Activated T-cell treated with anti-CD3 and anti-CD28 coated beads, Interleukin-2, amount 50 U/mL, for 72 hours (primary cell): ENCODE data around the gene PFKFB2. TPM values are rescaled to one million over a fixed set of nuclear protein-coding genes. Genes with fewer than 3 reads are reported as not detected.
A peak's percentile ranks its signal among the peaks of the same experiment; 100 is the strongest.

Experiments used
- ATAC-seq, 2 donors: fragments of 150-1000 bp; cut with Tn5 transposase; replicated peaks in 1 of 2; 2 replicates each; pipeline ENCODE4 v1.10.0; 2021; ENCODE audit warnings: moderate library complexity in 2 of 2, mild to moderate bottlenecking in 1 of 2
- DNase-seq, 2 donors: peaks; one replicate each; pipeline ENCODE4 v3.0.0; 2021 to 2022; ENCODE audit warnings: mixed read lengths in 1 of 2
- H3K27ac Mint-ChIP-seq: one replicate; pipeline ENCODE4 v1.8.0; 2022; ENCODE audit warnings: mild to moderate bottlenecking, moderate library complexity, mixed read lengths
- H3K27me3 Mint-ChIP-seq: one replicate; pipeline ENCODE4 v1.8.0; 2022; ENCODE audit warnings: low read depth, mixed read lengths
- H3K36me3 Mint-ChIP-seq, 2 donors: one replicate each; pipeline ENCODE4 v1.8.0; 2022; ENCODE audit warnings: mixed read lengths in 2 of 2, mild to moderate bottlenecking in 1 of 2; ENCODE audit not compliant: insufficient read depth in 2 of 2
- H3K4me1 Mint-ChIP-seq: one replicate; pipeline ENCODE4 v1.8.0; 2022; ENCODE audit warnings: low read depth, mixed read lengths
- H3K4me3 Mint-ChIP-seq, 2 donors: one replicate each; pipeline ENCODE4 v1.8.0; 2022; ENCODE audit warnings: mild to moderate bottlenecking in 2 of 2, mixed read lengths in 2 of 2, moderate library complexity in 2 of 2
- H3K9me3 Mint-ChIP-seq, 2 donors: one replicate each; pipeline ENCODE4 v1.8.0; 2022; ENCODE audit warnings: mixed read lengths in 2 of 2
- total RNA-seq, 2 donors: library from RNA; stranded (reverse); gene quantifications; one replicate each; pipeline ENCODE4 v1.2.3, GENCODE V29; 2022

PFKFB2 gene
- total RNA-seq, 2 donors from 2014 or later: 4.6 to 6.9 TPM

GRCh38 chr1:207026104-207026534, 27.0 kb upstream of the PFKFB2 start:
- Mint-ChIP-seq H3K4me1 (peaks cover 13% of the 10 kb centered on the region), H3K27me3 (peaks cover 28% of the 10 kb centered on the region), H3K36me3 (no peaks in the 10 kb centered on the region), H3K27ac (no peak overlapping the region), H3K9me3 (no peaks in the 10 kb centered on the region), H3K4me3 (no peak overlapping the region)
- ATAC-seq: no peak
- DNase-seq: no peak

GRCh38 chr1:207027206-207027777, 25.8 kb upstream of the PFKFB2 start:
- H3K27ac Mint-ChIP-seq: no peak overlapping the region
- H3K4me3 Mint-ChIP-seq: no peak overlapping the region
- no peaks in the 10 kb centered on the region for H3K36me3 Mint-ChIP-seq
- no peak for DNase-seq
- ATAC-seq: no peak
- peaks cover 39% of the 10 kb centered on the region for H3K27me3 Mint-ChIP-seq
- no peaks in the 10 kb centered on the region for H3K9me3 Mint-ChIP-seq
- peaks cover 12% of the 10 kb centered on the region for H3K4me1 Mint-ChIP-seq

- DNase-seq (no peak), ATAC-seq (no peak)
- H3K4me1 Mint-ChIP-seq: peaks cover 12% of the 10 kb centered on the region
- H3K36me3 Mint-ChIP-seq: no peaks in the 10 kb centered on the region
- no peaks in the 10 kb centered on the region for H3K9me3 Mint-ChIP-seq
- no peak overlapping the region for H3K27ac Mint-ChIP-seq
- no peak overlapping the region for H3K4me3 Mint-ChIP-seq
- H3K27me3 Mint-ChIP-seq: peaks cover 46% of the 10 kb centered on the region
Observed at GRCh38 chr1:207027921-207028320, 25.2 kb upstream of the PFKFB2 start.

- no peaks in the 10 kb centered on the region for H3K36me3 Mint-ChIP-seq
- no peaks in the 10 kb centered on the region for H3K9me3 Mint-ChIP-seq
- H3K27me3 Mint-ChIP-seq: peaks cover 52% of the 10 kb centered on the region
- DNase-seq (no peak), ATAC-seq (no peak)
- no peak overlapping the region for H3K27ac Mint-ChIP-seq
- H3K4me1 Mint-ChIP-seq: peaks cover 9% of the 10 kb centered on the region
- H3K4me3 Mint-ChIP-seq: no peak overlapping the region
Observed at GRCh38 chr1:207028884-207029650, 24.0 kb upstream of the PFKFB2 start.

GRCh38 chr1:207029701-207030521, 23.2 kb upstream of the PFKFB2 start:
- ATAC-seq: no peak
- Mint-ChIP-seq H3K4me3 (no peak overlapping the region), H3K9me3 (no peaks in the 10 kb centered on the region), H3K27me3 (peaks cover 53% of the 10 kb centered on the region), H3K36me3 (no peaks in the 10 kb centered on the region), H3K27ac (peak overlapping the region; percentile 9), H3K4me1 (peaks cover under 1% of the 10 kb centered on the region)
- DNase-seq: no peak

- Mint-ChIP-seq H3K27me3 (peaks cover 56% of the 10 kb centered on the region), H3K4me3 (no peak overlapping the region), H3K4me1 (no peaks in the 10 kb centered on the region), H3K9me3 (no peaks in the 10 kb centered on the region), H3K27ac (peak overlapping the region; percentile 9), H3K36me3 (no peaks in the 10 kb centered on the region)
- ATAC-seq (no peak), DNase-seq (no peak)
Observed at GRCh38 chr1:207030522-207031009, 22.5 kb upstream of the PFKFB2 start.

- no peak for ATAC-seq
Observed at GRCh38 chr1:207031016-207031415, 22.1 kb upstream of the PFKFB2 start.

GRCh38 chr1:207031632-207032264, 21.3 kb upstream of the PFKFB2 start:
- Mint-ChIP-seq H3K9me3 (no peaks in the 10 kb centered on the region), H3K27me3 (peaks cover 49% of the 10 kb centered on the region), H3K4me1 (no peaks in the 10 kb centered on the region), H3K27ac (no peak overlapping the region), H3K4me3 (no peak overlapping the region), H3K36me3 (no peaks in the 10 kb centered on the region)
- DNase-seq (no peak), ATAC-seq (no peak)

More at GRCh38 chr1:207031016-207031415, 22.1 kb upstream of the PFKFB2 start:
- DNase-seq: no peak
- Mint-ChIP-seq H3K4me3 (no peak overlapping the region), H3K36me3 (no peaks in the 10 kb centered on the region), H3K27ac (no peak overlapping the region), H3K27me3 (peaks cover 53% of the 10 kb centered on the region), H3K4me1 (no peaks in the 10 kb centered on the region), H3K9me3 (no peaks in the 10 kb centered on the region)

GRCh38 chr1:207032528-207033017, 20.5 kb upstream of the PFKFB2 start, which contains the start of gene C1orf116:
C1orf116 (minus strand) TSS chr1:207032756; CDS start chr1:207027598, 5,158 bp downstream.
- Mint-ChIP-seq H3K4me3 (no peak within 1 kb of the TSS), H3K4me1 (no peaks in the 10 kb centered on the region), H3K27me3 (peaks cover 49% of the 10 kb centered on the region), H3K36me3 (no peaks in the 10 kb centered on the region), H3K9me3 (no peaks in the 10 kb centered on the region), H3K27ac (no peak within 1 kb of the TSS)
- ATAC-seq (no peak), DNase-seq (no peak)

- no peak for ATAC-seq
- no peaks in the 10 kb centered on the region for H3K9me3 Mint-ChIP-seq
- DNase-seq: no peak
- H3K27ac Mint-ChIP-seq: no peak overlapping the region
- peaks cover 49% of the 10 kb centered on the region for H3K27me3 Mint-ChIP-seq
- H3K4me3 Mint-ChIP-seq: no peak overlapping the region
- H3K36me3 Mint-ChIP-seq: no peaks in the 10 kb centered on the region
- H3K4me1 Mint-ChIP-seq: no peaks in the 10 kb centered on the region
Observed at GRCh38 chr1:207033302-207033701, 19.8 kb upstream of the PFKFB2 start.

- Mint-ChIP-seq H3K27me3 (peaks cover 49% of the 10 kb centered on the region), H3K4me3 (no peak overlapping the region), H3K4me1 (no peaks in the 10 kb centered on the region), H3K27ac (no peak overlapping the region), H3K36me3 (no peaks in the 10 kb centered on the region), H3K9me3 (no peaks in the 10 kb centered on the region)
- ATAC-seq (no peak), DNase-seq (no peak)
Observed at GRCh38 chr1:207034208-207034607, 18.9 kb upstream of the PFKFB2 start.

GRCh38 chr1:207034998-207035397, 18.1 kb upstream of the PFKFB2 start:
- ATAC-seq (peak; percentile 72 to 81), DNase-seq (no peak)
- Mint-ChIP-seq H3K36me3 (no peaks in the 10 kb centered on the region), H3K27me3 (peaks cover 45% of the 10 kb centered on the region), H3K4me1 (no peaks in the 10 kb centered on the region), H3K9me3 (no peaks in the 10 kb centered on the region), H3K27ac (no peak overlapping the region), H3K4me3 (no peak overlapping the region)
